Hepatocyte (in vitro differentiated cells): ENCODE measurements around the gene VCAN. TPM values are rescaled to one million over a fixed set of nuclear protein-coding genes. Genes with fewer than 3 reads are reported as not detected.

ENCODE experiments used
- DNase-seq: peaks from one replicate; pipeline ENCODE4 v3.0.0-alpha.2; 2016; ENCODE audit warnings: low spot score
- H2AFZ ChIP-seq: fragments of 200-600 bp; sonication (generic); 2 replicates; pipeline ENCODE4 v1.6.0; 2016; ENCODE audit warnings: antibody characterized with exemption, mild to moderate bottlenecking
- H3K27ac ChIP-seq: fragments of 200-600 bp; sonication (generic); 2 replicates; pipeline ENCODE4 v1.5.1; 2016; ENCODE audit warnings: mild to moderate bottlenecking
- H3K27me3 ChIP-seq: fragments of 200-600 bp; sonication (generic); 2 replicates; pipeline ENCODE4 v1.6.1; 2016
- H3K36me3 ChIP-seq: fragments of 200-600 bp; sonication (generic); replicated peaks from 2 replicates; pipeline ENCODE4 v1.5.1; 2016; ENCODE audit warnings: low read depth; ENCODE audit not compliant: insufficient read depth
- H3K4me1 ChIP-seq: fragments of 200-600 bp; sonication (generic); 2 replicates; pipeline ENCODE4 v1.5.1; 2016; ENCODE audit warnings: mild to moderate bottlenecking, moderate library complexity; ENCODE audit not compliant: insufficient read depth
- H3K4me2 ChIP-seq: fragments of 200-600 bp; sonication (generic); 2 replicates; pipeline ENCODE4 v1.6.0; 2016
- H3K4me3 ChIP-seq: fragments of 200-600 bp; sonication (generic); 2 replicates; pipeline ENCODE4 v1.5.1; 2016; ENCODE audit warnings: mild to moderate bottlenecking
- H3K79me2 ChIP-seq: fragments of 200-600 bp; sonication (generic); 2 replicates; pipeline ENCODE4 v1.6.0; 2017; ENCODE audit warnings: mild to moderate bottlenecking
- H3K9me2 ChIP-seq: fragments of 200-600 bp; sonication (generic); replicated peaks from 2 replicates; pipeline ENCODE4 v1.6.0; 2017; ENCODE audit warnings: mild to moderate bottlenecking; ENCODE audit not compliant: insufficient read depth
- H3K9me3 ChIP-seq: fragments of 200-600 bp; sonication (generic); 2 replicates; pipeline ENCODE4 v1.5.1; 2016; ENCODE audit warnings: low read depth, mild to moderate bottlenecking
- H4K20me1 ChIP-seq: fragments of 200-600 bp; sonication (generic); 2 replicates; pipeline ENCODE4 v1.6.0; 2016; ENCODE audit warnings: mild to moderate bottlenecking; ENCODE audit not compliant: insufficient read depth, poor library complexity, severe bottlenecking
- EZH2 ChIP-seq: fragments of 200-600 bp; sonication (generic); IDR thresholded peaks from 2 replicates; pipeline ENCODE4 v1.6.1; 2016; ENCODE audit warnings: antibody characterized with exemption, mild to moderate bottlenecking, borderline replicate concordance
- EZH2phosphoT487 ChIP-seq: fragments of 200-600 bp; sonication (generic); IDR thresholded peaks from one replicate; pipeline ENCODE4 v1.6.1; 2018; ENCODE audit warnings: antibody characterized with exemption, mild to moderate bottlenecking, low read depth, moderate library complexity; ENCODE audit not compliant: unreplicated experiment, severe bottlenecking
- WGBS: methylation state at CpG from one replicate; pipeline ENCODE4 v1.1.6; 2016; ENCODE audit warnings: low lambda C conversion rate; ENCODE audit errors: missing lambda C conversion rate; 5-methylcytosine and 5-hydroxymethylcytosine counted together
- polyA plus RNA-seq: library from polyadenylated mRNA; unstranded; fragments of >200 nt; fragmentation: Nextera tagmentation; extraction: Ambion mirVana; gene quantifications from 2 replicates; pipeline ENCODE4 v1.2.1, GENCODE V29; 2016
- total RNA-seq: library from RNA; depleted of rRNA; stranded (reverse); fragments of >200 nt; gene quantifications from 2 replicates; pipeline ENCODE4 v1.2.3, GENCODE V29; 2014
- TF ChIP-seq, protein P1 (sequence below): fragments of 200-600 bp; sonication (generic); IDR thresholded peaks from 2 replicates; pipeline ENCODE4 v1.5.1; 2016; ENCODE audit warnings: antibody characterized with exemption, mild to moderate bottlenecking; ENCODE audit not compliant: poor library complexity

Gene VCAN
- total and polyA plus RNA-seq, 2 experiments from 2014 or later = 104 to 398 TPM

DNA sequence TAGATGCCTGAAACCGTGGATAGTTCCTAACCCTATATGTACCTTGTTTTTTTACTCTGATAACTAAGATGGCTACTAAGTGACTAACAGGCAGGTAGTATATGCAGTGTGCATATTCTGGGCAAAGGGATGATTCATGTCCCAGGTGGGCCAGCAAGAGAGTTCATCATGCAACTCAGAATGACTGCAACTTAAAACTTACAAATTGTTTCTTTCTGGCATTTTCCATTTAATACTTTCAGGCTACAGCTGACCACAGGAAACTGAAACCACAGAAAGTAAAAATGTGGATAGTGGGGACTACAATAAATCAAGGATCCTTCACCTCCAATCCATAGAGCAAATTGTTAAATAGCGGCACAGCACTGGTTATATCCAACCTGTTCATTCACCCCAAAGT, 30.7 kb upstream of the VCAN start:
- no peaks in the 10 kb centered on the region for H3K4me1 ChIP-seq
- no peak for DNase-seq
- no peaks in the 10 kb centered on the region for H3K79me2 ChIP-seq
- no peaks in the 10 kb centered on the region for H3K36me3 ChIP-seq
- no peaks in the 10 kb centered on the region for H3K9me2 ChIP-seq
- no peaks in the 10 kb centered on the region for H4K20me1 ChIP-seq
- no peak overlapping the region for H3K4me2 ChIP-seq
- H2AFZ ChIP-seq = no peak overlapping the region
- TF ChIP-seq, protein P1, sequence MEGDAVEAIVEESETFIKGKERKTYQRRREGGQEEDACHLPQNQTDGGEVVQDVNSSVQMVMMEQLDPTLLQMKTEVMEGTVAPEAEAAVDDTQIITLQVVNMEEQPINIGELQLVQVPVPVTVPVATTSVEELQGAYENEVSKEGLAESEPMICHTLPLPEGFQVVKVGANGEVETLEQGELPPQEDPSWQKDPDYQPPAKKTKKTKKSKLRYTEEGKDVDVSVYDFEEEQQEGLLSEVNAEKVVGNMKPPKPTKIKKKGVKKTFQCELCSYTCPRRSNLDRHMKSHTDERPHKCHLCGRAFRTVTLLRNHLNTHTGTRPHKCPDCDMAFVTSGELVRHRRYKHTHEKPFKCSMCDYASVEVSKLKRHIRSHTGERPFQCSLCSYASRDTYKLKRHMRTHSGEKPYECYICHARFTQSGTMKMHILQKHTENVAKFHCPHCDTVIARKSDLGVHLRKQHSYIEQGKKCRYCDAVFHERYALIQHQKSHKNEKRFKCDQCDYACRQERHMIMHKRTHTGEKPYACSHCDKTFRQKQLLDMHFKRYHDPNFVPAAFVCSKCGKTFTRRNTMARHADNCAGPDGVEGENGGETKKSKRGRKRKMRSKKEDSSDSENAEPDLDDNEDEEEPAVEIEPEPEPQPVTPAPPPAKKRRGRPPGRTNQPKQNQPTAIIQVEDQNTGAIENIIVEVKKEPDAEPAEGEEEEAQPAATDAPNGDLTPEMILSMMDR = no peak
- TF ChIP-seq EZH2phosphoT487 (no peak), EZH2 (no peak)
- 97% methylated on average over 2 of the region's 2 CpGs for WGBS
- no peak overlapping the region for H3K27ac ChIP-seq
- H3K4me3 ChIP-seq = no peak overlapping the region
- no peaks in the 10 kb centered on the region for H3K9me3 ChIP-seq
- no peaks in the 10 kb centered on the region for H3K27me3 ChIP-seq

DNA sequence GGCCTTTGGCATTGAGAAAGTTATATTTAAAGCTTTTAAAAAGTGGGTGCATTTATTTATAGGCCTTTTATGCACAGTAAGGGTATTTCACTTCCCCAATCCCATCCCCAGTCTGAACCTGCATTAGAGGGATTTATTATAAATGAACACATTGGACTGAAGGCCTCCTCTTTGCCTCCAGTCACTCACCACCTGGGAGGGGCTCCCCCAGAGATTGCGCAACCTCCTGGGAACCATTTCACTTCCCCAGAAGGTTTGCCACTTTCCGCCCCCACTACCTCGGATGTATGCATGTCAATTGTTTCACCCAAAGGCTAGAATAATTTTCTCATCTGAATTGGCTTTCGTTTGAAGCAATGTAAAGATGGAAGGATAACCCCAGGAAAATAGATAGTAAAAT, 29.8 kb upstream of the VCAN start:
- Histone ChIP-seq H3K36me3 (no peaks in the 10 kb centered on the region), H3K4me2 (no peak overlapping the region), H3K9me3 (no peaks in the 10 kb centered on the region), H3K27ac (no peak overlapping the region), H2AFZ (no peak overlapping the region), H3K79me2 (no peaks in the 10 kb centered on the region), H3K4me3 (no peak overlapping the region), H3K27me3 (no peaks in the 10 kb centered on the region), H3K9me2 (no peaks in the 10 kb centered on the region), H3K4me1 (no peaks in the 10 kb centered on the region), H4K20me1 (no peaks in the 10 kb centered on the region)
- WGBS = 89% methylated on average over 4 of the region's 4 CpGs
- TF ChIP-seq EZH2phosphoT487 (no peak), EZH2 (no peak)
- TF ChIP-seq, protein P1 = no peak
- DNase-seq = no peak

DNA sequence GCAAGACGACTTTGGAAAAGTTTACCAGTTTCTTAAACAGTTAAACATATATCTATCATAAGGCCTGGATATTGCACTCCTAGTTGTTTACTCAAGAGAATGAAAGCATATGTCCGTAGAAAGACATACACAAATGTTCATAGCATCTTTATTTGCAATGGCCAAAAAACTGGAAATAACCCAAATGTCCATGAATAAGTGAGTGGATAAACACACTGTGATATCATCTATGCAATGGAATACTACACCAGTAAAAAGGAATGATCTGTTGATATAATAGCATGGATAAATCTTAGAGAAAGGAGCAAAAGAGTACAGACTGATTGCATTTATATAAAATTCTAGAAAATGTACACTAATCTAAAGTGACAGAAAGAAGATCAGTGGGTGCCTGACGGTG, 28.0 kb upstream of the VCAN start:
- no peak for DNase-seq
- no peaks in the 10 kb centered on the region for H3K36me3 ChIP-seq
- TF ChIP-seq, protein P1 = no peak
- TF ChIP-seq EZH2 = no peak
- TF ChIP-seq EZH2phosphoT487 = no peak
- H3K79me2 ChIP-seq = no peaks in the 10 kb centered on the region
- H3K9me2 ChIP-seq = no peaks in the 10 kb centered on the region
- WGBS = 59% methylated on average over 3 of the region's 3 CpGs
- H2AFZ ChIP-seq = no peak overlapping the region
- H3K4me1 ChIP-seq = no peaks in the 10 kb centered on the region
- no peak overlapping the region for H3K4me3 ChIP-seq
- H3K27me3 ChIP-seq = no peaks in the 10 kb centered on the region
- no peak overlapping the region for H3K4me2 ChIP-seq
- no peaks in the 10 kb centered on the region for H4K20me1 ChIP-seq
- no peaks in the 10 kb centered on the region for H3K9me3 ChIP-seq
- H3K27ac ChIP-seq = no peak overlapping the region

DNA sequence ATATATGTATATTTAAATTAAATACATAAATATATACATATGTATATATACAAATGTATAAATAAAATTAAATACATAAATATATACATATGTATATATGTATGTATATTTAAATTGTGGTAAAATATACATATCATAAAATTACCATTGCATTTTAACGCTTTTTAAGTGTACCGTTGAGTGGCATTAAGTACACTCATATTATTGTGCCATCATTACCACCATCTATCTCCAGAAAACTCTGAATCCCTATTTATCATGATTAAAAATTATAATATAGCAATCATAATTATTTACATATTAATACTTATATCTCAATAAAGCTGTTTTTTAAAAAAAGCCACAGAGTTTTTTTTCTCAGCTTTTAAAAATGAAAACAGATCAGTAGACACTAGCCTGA, 27.1 kb upstream of the VCAN start:
- 84% methylated on average over 2 of the region's 2 CpGs for WGBS
- no peak overlapping the region for H2AFZ ChIP-seq

More for the DNA sequence above, 27.1 kb upstream of the VCAN start:
- Histone ChIP-seq H4K20me1 (no peaks in the 10 kb centered on the region), H3K27ac (no peak overlapping the region), H3K4me3 (no peak overlapping the region), H3K27me3 (no peaks in the 10 kb centered on the region), H3K9me2 (no peaks in the 10 kb centered on the region), H3K4me2 (no peak overlapping the region), H3K36me3 (no peaks in the 10 kb centered on the region), H3K9me3 (no peaks in the 10 kb centered on the region), H3K4me1 (no peaks in the 10 kb centered on the region), H3K79me2 (no peaks in the 10 kb centered on the region)
- no peak for DNase-seq
- TF ChIP-seq EZH2phosphoT487 = no peak
- TF ChIP-seq, protein P1 = no peak
- TF ChIP-seq EZH2 = no peak
